NCI-H1105 (cell line): ENCODE results near the gene CCR7.

ENCODE experiments used
- DNase-seq: peaks from one replicate; lab custom pipeline; 2025; lab: John Stamatoyannopoulos, UW

The CCR7 gene

GRCh38 chr17:40516581-40517285 is 48.5 kb downstream of the CCR7 start:
- DNase-seq = no peak

- DNase-seq = no peak
Measured at GRCh38 chr17:40515491-40516041, 49.7 kb downstream of the CCR7 start.

DNA sequence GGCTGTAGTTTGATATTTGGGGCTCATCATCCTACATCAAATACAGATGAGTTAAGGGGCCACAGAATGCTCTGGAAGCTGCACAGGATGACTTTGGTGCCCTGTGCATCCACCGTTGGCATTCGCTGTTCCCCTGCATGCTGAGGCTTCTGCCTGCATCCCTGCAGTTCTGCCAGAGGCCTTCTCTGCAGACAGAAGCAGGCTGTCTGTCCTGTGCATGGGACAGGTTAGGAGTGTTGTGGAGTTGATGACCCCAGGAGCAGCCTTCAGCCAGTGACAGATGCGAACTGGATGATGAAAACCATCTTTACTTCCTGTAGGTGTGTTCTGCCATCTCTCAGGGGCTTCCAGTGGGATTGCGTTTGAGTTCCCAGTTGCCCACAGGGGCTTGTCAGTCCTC is 50.3 kb downstream of the CCR7 start:
- DNase-seq = no peak

DNA sequence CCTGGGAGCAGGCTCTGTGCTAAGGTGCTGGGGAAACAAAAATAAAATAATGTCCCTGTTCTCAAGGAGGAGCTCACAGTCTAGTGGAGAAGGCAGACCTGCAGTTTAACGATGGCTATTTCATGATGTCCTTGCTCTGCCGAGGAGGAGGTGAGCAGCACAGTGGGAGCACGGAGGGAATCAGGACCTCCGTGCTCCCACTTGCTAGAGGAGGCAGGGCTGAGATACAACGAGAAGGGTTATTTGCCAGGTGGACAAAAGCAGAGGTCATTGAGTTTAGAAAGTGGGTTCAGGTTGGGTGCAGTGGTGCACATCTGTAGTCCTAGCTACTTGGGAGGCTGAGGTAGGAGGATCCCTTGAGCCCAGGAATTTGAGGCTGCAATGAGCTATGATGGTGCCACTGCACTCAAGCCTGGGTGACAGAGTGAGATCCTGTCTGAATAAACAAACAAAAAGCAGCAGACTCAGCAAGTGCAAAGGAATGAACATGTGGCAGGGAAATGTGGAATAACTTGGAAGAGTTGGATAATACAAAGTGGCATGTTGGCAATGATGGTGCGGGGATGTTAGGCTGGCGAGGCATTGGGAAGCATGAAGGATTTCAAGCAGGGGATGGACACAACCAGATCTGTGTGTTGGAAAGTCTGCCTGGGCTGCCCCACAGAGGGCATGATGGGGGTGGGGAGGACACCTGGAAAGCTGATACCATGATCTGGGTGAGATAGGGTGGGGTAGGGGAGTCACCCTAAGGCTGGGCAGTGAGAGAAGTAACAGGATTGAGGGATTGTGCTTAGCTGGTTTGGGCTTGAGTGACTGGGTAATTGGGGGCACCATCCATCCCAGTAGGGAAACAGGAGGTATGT is 51.0 kb downstream of the CCR7 start:
- no peak for DNase-seq

DNA sequence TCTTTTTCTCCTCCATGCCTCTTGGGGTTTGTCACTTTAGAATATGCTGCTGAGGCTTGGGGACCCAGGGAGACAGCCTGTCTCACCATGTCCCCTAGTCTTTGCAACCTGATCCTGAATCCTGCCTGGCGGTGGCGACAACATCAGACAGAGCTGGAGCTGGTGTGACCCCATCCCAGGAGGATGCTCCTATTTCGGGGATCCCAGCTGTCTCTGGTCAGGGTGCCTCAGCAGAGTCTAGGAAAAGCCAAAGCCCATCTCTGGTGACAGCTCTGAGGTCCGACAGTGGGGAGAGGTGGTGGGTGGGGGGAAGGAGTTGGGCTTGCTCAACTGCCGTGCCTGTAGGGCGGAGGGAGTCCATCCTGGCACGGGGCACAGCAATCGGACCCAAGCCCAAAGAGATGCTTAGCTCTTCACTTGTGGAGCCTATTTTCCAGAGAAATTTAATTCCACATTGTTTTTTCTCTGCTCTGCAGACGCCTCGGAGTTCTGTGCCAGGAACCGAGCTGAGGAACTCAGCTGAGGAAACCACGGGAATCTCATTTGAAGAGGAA is 53.5 kb downstream of the CCR7 start:
- DNase-seq = no peak

DNA sequence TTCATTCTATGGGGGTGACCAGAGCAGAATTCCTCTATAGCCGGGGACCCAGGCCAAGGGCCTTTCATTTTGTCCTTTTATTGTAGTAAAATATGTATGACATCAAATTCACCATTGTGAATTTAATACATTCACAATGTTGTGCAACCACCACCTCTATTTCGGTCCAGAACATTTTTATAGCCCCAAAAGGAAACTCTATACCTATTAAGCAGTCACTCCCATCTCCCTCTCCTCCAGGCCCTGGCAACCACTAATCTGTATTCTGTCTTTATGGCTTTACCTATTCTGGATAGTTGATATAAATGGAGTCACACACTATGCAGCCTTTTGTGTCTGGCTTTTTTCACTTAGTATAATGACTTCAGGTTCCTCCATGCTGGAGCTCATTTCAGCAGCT is 54.1 kb downstream of the CCR7 start:
- DNase-seq = no peak

DNA sequence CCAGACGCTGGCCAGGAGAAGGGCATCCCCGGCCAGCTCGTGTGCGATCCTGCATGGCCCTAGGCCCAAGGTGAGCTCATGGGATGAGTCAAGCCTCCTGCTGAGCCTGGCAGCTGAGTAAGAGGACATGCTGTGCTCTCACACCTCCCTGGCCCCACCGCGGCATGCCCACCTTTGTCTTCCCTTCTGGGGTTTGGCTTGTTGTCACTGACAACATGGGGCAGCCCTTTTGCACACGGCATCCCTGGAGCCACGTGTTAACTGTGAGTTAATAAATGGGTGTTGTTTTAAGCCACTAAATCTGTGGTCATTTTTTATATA is 55.0 kb downstream of the CCR7 start:
- DNase-seq = no peak

GRCh38 chr17:40509626-40510327 is 55.5 kb downstream of the CCR7 start:
- DNase-seq = no peak

- no peak for DNase-seq
Measured at GRCh38 chr17:40506786-40507185, 58.5 kb downstream of the CCR7 start.
